Ammon's horn (tissue), 1 donor: ENCODE results near the gene PRR5L.

ENCODE experiments used
- DNase-seq: peaks from one replicate; pipeline ENCODE4 v3.0.0-alpha.2; 2016; ENCODE audit warnings: low spot score

The PRR5L gene

GRCh38 chr11:36358436-36358835 is 62.3 kb downstream of the PRR5L start:
- no peak for DNase-seq

GRCh38 chr11:36360318-36360717 is 64.2 kb downstream of the PRR5L start:
- no peak for DNase-seq

GRCh38 chr11:36360826-36361415 is 64.8 kb downstream of the PRR5L start:
- no peak for DNase-seq

- DNase-seq, result no peak
Observed at GRCh38 chr11:36361472-36361871, 65.4 kb downstream of the PRR5L start.

- peak; percentile 22 for DNase-seq
Observed at GRCh38 chr11:36361901-36362391, 65.9 kb downstream of the PRR5L start.

- no peak for DNase-seq
Observed at GRCh38 chr11:36362902-36363301, 66.8 kb downstream of the PRR5L start.

GRCh38 chr11:36363361-36364268 is 67.5 kb downstream of the PRR5L start:
- no peak for DNase-seq

GRCh38 chr11:36364551-36365325 is 68.7 kb downstream of the PRR5L start:
- DNase-seq, result no peak

GRCh38 chr11:36365907-36366306 is 69.8 kb downstream of the PRR5L start:
- DNase-seq, result no peak

- DNase-seq, result no peak
Observed at GRCh38 chr11:36367806-36368680, 72.0 kb downstream of the PRR5L start.

GRCh38 chr11:36371181-36371580 is 75.1 kb downstream of the PRR5L start:
- no peak for DNase-seq

- DNase-seq, result no peak
Observed at GRCh38 chr11:36371590-36371989, 75.5 kb downstream of the PRR5L start.

GRCh38 chr11:36372101-36372771 is 76.1 kb downstream of the PRR5L start:
- DNase-seq, result no peak

- DNase-seq, result no peak
Observed at GRCh38 chr11:36373016-36374010, 77.2 kb downstream of the PRR5L start.

GRCh38 chr11:36374726-36375125 is 78.6 kb downstream of the PRR5L start:
- no peak for DNase-seq

- no peak for DNase-seq
Observed at GRCh38 chr11:36375353-36376008, 79.4 kb downstream of the PRR5L start.

- DNase-seq, result peak; percentile 17
Observed at GRCh38 chr11:36376009-36376887, 80.2 kb downstream of the PRR5L start.
